Fibroblast of villous mesenchyme (primary cell): ENCODE data around the gene CRYGC. TPM values are rescaled to one million over a fixed set of nuclear protein-coding genes. Genes with fewer than 3 reads are reported as not detected.
"Not testable (repeated sequence)": the region's sequence is repeated elsewhere in the genome, so short reads cannot be mapped to it uniquely, and the experiment has no call there.

Source experiments
- DNase-seq: peaks from one replicate; pipeline ENCODE4 v3.0.0-alpha.2; 2010; ENCODE audit warnings: low read depth
- H3K4me3 ChIP-seq: 2 replicates; pipeline ENCODE4 v1.5.1; 2011; ENCODE audit warnings: low read depth, mild to moderate bottlenecking, low read length
- total RNA-seq: library from RNA; depleted of rRNA; stranded (reverse); fragments of >200 nt; gene quantifications from 2 replicates; pipeline ENCODE4 v1.2.3, GENCODE V29; 2012
- TF ChIP-seq, protein P1 (sequence below): IDR thresholded peaks from 2 replicates; pipeline ENCODE4 v1.5.1; 2012; ENCODE audit warnings: low read depth, mild to moderate bottlenecking, low read length; ENCODE audit not compliant: insufficient read depth

Gene CRYGC
- total RNA-seq, 1 donor = not detected

DNA sequence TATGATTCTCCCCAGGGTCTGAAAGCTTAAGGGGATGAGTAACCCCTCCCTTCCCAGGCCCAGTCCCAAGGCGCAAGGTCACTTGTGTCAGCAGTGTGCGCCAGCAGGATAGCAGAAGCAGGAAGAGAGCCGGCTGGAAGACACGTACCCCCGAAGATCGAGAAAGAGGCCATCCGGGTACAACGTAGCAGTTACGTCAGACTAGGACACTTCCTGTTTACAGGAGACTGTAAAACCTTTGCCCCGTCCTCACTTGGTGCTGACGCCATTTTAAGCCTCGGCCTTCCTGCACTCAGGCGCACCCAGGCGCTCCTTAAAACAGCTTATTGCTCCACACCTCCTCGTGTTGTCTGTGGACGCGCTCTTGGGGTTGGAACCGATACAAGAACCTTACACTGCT lies 9.8 kb upstream of the CRYGC start:
- TF ChIP-seq, protein P1, sequence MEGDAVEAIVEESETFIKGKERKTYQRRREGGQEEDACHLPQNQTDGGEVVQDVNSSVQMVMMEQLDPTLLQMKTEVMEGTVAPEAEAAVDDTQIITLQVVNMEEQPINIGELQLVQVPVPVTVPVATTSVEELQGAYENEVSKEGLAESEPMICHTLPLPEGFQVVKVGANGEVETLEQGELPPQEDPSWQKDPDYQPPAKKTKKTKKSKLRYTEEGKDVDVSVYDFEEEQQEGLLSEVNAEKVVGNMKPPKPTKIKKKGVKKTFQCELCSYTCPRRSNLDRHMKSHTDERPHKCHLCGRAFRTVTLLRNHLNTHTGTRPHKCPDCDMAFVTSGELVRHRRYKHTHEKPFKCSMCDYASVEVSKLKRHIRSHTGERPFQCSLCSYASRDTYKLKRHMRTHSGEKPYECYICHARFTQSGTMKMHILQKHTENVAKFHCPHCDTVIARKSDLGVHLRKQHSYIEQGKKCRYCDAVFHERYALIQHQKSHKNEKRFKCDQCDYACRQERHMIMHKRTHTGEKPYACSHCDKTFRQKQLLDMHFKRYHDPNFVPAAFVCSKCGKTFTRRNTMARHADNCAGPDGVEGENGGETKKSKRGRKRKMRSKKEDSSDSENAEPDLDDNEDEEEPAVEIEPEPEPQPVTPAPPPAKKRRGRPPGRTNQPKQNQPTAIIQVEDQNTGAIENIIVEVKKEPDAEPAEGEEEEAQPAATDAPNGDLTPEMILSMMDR = no peak
- no peak overlapping the region for H3K4me3 ChIP-seq
- no peak for DNase-seq

DNA sequence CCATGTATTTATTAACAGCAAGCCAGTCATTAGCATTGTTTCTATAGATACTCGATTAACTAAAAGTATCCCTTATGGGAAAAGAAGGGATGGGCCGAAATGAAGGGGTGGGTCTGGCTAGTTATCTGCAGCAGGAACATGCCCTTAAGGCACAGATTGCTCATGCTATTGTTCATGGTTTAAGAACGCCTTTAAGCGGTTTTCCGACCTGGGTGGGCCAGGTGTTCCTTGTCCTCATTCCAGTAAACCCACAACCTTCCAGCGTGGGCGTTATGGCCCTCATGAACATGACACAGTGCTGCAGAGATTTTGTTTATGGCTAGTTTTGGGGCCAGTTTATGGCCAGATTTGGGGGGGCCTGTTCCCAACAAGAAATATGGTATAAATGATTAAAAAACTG lies 8.7 kb upstream of the CRYGC start:
- not testable (repeated sequence) for DNase-seq

DNA sequence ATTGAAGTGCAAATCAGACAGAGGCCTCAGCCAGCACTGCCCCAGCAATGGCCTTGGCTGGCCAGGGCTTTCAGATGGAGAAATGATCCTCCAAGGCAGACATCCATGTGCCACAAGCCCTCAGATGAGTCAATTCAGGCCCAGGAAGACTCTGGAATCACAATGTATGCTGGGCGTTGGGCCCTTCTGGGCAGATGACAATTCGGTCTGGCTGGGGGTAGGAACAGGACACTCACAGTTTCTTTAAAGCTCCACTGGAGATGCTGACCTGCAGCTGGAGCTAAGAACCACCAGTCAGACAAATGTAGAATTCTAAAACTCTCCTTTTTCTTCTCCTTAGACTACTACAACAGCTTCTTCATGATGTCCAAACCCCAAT lies 7.1 kb upstream of the CRYGC start:
- TF ChIP-seq, protein P1 = no peak
- no peak overlapping the region for H3K4me3 ChIP-seq
- no peak for DNase-seq

More for the DNA sequence above, 8.7 kb upstream of the CRYGC start:
- H3K4me3 ChIP-seq = not testable (repeated sequence)

DNA sequence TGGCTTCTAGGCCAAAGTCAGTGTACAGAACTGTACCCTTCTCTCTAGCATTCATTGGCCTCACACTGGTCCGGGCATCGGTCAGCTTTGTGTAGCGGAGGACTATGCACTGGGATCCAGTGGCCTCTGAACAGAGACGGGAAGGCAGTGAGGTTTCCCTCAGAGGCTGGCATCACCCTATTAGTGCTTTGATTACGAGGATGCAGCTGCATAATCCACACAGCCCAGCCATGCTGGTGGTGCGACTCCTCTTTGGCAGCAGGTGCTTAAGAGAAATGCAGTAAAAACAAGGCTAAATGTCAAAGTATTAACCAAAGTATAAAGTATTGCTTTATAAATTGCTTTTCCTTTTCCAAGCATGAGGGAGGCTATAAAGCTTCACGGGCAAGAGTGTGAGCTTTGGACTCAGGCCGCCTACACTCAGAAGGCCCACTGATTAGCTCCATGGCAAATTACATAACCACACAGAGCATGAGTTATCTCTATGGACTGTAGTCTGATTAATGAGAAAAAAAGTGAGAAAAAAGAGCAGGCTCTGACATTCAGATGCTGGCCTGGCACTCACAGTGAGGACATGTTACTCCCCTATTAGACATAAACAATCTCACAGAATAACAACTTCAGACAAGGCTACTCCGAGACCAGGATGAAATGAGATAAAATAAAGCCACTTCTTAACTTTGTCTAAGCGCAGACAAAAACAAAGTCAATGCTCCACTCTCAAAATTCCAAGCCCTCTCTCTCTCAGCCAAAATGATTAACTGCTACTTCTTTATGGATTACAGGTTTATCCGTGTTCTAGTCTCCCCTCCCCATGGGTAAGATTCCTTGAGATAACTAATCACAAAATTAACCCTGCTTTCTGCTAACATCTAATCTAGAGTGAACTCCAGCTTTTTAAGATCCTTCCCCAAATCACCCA lies 6.4 kb upstream of the CRYGC start:
- DNase-seq = no peak
- TF ChIP-seq, protein P1 = no peak
- H3K4me3 ChIP-seq = no peak overlapping the region

DNA sequence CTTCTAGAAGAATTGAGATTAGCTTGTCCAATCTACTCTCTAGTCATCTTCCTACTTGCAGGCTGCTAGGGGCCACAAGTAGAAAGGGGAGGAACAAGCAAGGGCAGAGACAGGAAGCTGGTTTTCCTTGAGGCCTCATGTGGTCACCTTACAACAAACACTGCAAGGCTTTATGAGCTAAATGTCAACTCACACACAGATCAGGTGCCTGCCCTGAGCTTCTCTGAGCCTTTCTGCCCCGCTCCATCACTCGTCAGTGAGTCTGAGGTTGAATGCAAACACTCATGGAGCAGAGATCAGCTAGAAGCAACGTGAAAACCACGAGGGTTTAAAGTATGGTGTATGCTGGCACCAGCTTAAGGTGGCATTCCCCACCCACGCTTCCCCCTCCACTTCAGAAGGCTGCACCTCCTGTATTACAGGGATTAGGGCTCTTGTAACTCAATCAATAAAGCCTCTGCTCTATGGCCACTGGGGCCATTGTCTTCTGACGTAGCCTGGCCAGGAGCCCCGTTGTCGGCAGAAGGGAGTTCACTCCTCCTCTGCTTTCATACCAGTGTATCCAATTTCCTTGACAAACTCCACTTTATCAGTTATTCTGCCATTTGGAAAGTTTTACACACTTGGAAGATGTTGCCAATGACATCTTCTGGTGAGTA lies 5.4 kb upstream of the CRYGC start:
- TF ChIP-seq, protein P1 = no peak
- DNase-seq = no peak
- no peak overlapping the region for H3K4me3 ChIP-seq

DNA sequence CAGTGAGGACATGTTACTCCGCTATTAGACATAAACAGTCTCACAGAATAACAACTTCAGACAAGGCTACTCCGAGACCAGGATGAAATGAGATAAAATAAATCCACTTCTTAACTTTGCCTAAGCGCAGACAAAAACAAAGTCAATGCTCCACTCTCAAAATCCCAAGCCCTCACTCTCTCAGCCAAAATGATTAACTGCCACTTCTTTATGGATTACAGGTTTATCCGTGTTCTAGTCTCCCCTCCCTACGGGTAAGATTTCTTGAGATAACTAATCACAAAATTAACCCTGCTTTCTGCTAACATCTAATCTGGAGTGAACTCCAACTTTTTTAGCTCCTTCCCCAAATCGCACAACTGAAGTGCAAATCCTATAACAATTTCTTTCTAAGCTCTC lies 1.1 kb upstream of the CRYGC start:
- no peak overlapping the region for H3K4me3 ChIP-seq
- TF ChIP-seq, protein P1 = no peak
- no peak for DNase-seq

DNA sequence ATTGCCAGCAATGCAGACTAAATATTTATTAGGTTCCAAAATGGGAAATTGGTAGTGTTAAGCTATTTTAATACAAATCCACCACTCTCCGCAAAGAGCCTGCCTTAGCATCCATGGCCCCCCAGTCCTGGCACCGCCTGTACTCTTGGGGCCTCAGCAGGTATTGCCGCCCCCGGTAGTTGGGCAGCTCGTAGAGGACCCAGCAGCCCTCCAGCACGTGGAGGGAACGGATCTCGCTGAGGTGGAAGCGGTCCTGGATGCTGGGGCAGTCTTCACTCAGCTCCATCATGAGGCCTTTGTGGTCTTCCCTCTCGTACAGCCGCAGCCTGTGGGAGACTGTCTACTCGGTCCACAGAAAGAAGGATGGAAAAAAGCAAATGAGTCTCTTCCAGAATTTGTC lies 1.5 kb downstream of the CRYGC start:
- H3K4me3 ChIP-seq = no peak overlapping the region
- TF ChIP-seq, protein P1 = no peak
- DNase-seq = no peak
